NCI-H146 treated with DMSO at 0.1 percent for 48 hours (cell line): ENCODE data around the gene SNAP25.

Experiments
- DNase-seq: peaks from one replicate; lab custom pipeline; 2025; ENCODE audit not compliant: unreplicated experiment; lab: John Stamatoyannopoulos, UW

SNAP25 gene

DNA sequence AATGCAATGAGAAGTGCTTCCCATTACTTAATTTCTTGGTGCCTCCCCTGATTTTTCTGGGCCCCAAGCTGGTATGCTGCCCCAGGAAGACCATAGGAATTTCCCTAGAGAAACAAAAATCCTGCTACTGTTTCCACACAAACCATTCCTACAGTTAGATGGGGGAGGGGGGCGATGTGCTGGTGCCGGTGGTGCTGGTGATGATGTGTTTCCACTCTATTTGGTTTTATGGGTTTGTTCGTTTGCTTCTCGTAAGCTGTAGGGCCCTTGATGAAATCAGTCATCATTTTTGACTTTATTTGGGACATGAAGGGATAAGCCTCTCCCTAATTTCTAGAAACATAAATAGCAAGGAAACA, 110.2 kb downstream of the SNAP25 start:
- DNase-seq: no peak

DNA sequence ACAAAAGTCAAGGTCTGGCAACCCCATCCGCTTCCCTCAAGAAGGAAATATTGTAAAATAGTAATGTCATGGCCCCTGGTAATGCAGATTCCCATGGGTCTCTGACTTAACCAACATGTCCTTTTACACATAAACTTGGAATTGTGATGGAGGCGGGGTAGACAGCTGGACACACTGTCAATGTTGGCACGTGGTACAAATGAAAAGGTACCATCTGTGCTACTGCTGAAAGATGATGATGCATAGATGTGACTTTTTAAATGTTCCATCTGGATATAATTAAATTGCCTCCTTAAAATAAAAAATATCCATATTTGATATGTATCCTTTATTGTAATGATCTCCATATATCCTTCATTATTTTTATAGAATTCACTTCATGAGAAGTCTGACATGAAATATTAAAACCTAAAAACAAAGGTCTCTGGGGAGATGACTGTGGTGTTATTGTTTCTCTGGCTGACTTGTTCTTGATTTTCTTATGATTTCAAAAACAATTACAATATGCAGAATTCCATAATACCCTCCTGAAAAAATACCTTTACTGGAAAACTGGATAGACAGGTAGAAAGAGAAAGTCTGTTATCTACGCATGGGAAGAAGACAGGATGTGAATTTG, 110.9 kb downstream of the SNAP25 start:
- DNase-seq: no peak

GRCh38 chr20:10330071-10330470, 111.4 kb downstream of the SNAP25 start:
- no peak for DNase-seq

GRCh38 chr20:10332656-10333415, 114.2 kb downstream of the SNAP25 start:
- DNase-seq: peak; percentile 10

DNA sequence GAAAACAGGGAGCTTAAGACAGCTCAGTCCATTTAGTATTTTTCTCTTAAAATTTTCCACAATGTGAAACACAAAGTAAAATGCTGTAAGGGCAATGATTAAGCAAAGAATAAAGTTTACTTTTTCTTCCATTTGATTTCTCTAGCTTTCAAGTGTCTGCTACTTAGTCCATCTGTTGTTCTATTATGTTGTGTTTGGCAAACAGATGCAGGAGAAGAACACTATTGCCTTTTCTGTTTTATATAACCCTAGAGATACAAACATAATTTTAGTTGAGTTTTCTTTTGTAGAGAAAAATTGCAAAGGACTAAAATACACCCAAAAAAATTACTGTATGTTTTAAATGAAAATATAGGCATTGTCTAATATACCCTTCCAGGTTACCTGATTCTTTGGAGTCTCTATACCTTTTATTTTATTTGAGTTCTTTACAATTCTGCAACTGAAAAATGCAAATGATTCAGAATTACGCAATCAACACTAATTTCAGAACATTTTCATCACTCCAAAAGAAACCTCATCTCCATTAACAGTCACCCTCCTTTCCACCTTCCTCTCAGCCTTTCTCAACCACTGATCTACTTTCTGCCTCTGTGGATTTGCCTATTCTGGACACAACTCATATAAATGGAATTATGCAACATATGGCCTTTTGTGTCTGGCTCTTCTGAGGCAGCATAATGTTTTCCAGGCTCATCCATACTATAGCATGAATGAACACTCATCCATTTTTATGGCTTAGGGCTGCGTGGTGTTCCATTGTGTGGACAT, 118.5 kb downstream of the SNAP25 start:
- no peak for DNase-seq

GRCh38 chr20:10338426-10339180, 120.0 kb downstream of the SNAP25 start:
- no peak for DNase-seq

DNA sequence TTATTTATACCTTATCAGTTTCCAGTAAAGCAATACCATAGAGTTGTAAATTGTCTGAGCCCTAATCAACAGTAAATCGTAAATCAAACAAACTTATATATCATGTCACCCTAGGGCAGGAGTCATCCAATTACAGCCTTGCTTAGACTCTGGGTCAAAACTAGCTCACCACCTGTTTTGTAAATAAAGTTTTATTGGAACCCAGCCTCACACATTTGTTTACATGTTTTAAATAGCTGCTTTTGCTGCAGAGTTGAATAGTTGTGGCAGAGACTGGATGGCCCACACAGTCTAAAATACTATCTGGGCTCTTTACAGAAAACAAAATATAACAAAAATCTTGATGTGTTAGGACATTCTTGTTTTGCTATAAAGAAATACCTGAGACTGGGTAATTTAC, 121.0 kb downstream of the SNAP25 start:
- no peak for DNase-seq

DNA sequence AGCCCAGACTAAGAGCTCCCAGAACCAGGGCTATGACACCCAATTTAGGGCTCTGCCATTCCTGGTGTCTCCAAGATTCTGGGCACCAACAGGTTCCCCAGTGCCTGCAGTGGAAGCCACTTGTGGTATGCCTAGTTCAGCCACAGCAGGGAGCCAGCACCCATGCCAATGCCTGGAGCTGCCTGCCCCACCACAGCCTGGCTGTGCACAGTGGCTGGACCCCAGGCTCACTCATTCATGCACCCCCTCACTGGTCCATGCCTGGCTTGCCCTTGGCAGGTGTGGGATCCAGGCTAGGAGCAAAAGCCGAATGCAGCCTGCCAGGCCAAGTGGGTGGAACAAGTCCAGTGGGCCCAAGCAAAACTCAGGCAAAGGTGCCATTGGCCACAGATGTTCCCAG, 123.5 kb downstream of the SNAP25 start:
- DNase-seq: no peak

DNA sequence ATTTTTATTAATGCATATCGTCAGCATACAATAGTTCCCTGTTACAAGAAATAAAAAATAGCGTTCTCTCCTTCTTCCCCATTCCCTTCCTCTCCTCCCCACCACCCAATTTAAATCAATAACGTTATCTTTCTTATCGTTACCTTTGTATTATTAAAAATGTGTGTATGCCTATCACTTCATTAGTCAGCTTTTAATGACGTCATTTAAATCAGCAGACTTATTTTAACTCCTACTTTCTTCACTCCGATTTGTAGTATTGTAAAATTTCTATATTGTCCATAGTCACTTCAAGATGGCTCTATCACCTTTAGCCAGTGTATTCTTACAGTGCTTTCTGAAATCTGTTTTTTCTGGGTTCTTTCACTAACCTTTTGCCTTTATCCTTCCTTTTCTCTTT, 126.3 kb downstream of the SNAP25 start:
- DNase-seq: no peak

- DNase-seq: no peak
Observed at GRCh38 chr20:10347086-10347880, 128.7 kb downstream of the SNAP25 start.

DNA sequence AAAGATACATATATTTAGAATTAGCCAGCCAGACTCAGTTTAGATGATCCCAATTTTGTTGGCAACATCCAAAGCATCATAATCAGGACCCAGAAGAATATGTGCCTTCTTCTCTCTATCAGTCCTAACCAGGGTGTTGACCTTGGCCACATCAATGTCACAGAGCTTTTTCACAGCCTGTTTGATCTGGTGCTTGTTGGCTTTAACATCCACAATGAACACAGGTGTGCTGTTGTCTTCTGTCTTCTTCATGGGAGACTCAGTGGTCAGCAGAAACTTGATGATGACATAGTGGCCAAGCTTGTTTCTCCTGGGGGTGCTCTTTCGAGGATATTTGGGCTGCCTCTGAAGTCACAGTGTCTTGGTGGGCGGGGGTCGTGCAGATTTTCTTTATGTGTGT, 130.5 kb downstream of the SNAP25 start:
- no peak for DNase-seq

DNA sequence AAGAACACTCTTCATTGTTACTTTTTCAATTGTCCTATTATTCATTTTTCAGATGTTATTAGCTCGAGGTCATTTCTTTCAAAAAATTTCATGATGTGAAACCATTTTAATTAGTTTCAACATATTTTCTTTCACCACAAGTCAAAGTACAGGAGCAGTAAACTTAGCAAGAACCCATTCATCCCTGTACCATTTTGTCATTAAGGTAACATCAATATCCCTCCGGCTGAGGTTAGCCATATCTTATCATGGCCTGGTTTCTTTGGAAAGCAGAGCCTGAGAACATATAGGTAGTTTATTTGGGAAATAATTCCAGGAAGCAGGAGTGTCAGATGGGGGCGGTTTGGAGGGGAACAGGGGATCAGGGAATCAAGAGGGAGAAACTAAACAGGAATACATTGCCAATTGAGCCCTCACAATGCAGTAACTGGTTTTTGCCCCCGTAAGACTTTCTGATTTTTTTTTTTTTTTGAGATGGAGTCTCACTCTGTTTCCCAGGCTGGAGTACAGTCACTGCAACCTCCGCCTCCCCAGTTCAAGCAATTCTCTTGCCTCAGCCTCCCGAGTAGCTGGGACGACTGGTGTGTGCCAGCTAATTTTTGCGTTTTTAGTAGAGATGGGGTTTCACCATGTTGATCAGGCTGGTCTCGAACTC, 131.7 kb downstream of the SNAP25 start:
- no peak for DNase-seq

DNA sequence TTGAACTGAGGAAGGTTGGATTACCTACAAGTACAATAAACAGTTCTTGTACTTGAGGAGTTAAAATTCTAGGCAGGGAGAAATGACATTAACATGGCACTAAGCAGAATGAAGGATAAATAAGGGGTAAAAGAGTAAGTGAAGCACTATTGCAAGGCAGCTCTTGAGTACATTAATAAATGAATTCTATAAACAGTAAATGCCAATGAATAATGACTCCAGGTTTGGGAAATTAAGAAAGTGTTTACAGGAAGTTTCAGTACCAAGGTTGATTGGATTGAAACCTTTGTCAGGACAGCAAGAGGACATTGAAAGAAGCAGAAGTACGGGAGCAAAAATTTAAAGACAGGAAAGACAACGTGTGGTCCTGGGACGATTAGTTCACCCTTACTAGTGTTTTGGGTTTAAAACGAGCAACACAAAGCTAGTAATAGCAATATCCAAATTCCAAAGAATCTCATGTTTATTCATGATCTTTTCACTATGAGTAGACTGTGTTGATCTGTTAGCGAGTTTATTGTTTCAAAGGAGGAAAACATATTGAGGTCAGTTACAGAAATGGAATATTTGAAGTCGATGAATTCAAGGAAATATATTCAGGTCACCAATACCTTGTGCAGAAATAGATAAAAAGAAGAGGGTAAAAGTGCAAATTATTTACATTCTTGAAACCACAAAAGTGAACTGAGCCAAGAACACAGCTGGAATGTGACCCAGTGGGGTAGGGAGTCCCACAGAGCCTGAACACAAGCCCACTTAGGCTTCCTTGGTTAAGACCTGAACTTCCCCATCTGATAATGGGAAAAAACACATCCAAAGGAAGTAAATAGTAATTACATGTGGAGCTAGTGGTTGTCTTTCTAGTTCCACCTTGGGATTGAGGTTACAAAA, 134.5 kb downstream of the SNAP25 start:
- DNase-seq: no peak

GRCh38 chr20:10356628-10357027, 138.0 kb downstream of the SNAP25 start:
- no peak for DNase-seq
